K562 (cell line): ENCODE measurements around the gene WIPF1. TPM values are rescaled to one million over a fixed set of nuclear protein-coding genes. Genes with fewer than 3 reads are reported as not detected.

Experiments
- DMBX1 ChIP-seq: fragments of 250-450 bp; sonication (Bioruptor Pico); IDR thresholded peaks from 2 replicates; pipeline ENCODE4 v1.8.0; 2022; ENCODE audit warnings: inconsistent platforms, mild to moderate bottlenecking, moderate library complexity, borderline replicate concordance
- E2F3 ChIP-seq: fragments of 250-450 bp; sonication (Bioruptor Pico); IDR thresholded peaks from 2 replicates; pipeline ENCODE4 v1.4.0; 2020; ENCODE audit warnings: mild to moderate bottlenecking
- ELF1 ChIP-seq: fragments of 200-800 bp; sonication (Bioruptor generic); IDR thresholded peaks from 2 replicates; pipeline ENCODE4 v1.6.1; 2016; ENCODE audit warnings: missing genetic modification characterization, missing compliant biosample characterization
- ERF ChIP-seq: fragments of 450-650 bp; formaldehyde crosslinking; IDR thresholded peaks from 2 replicates; pipeline ENCODE4 v1.4.0; 2020; ENCODE audit warnings: mild to moderate bottlenecking, mixed read lengths
- ESRRA ChIP-seq: fragments of 450-650 bp; IDR thresholded peaks from 2 replicates; pipeline ENCODE4 v1.6.1; 2014; ENCODE audit warnings: low read depth, mild to moderate bottlenecking, moderate library complexity, borderline replicate concordance
- GMEB1 ChIP-seq: fragments of 250-450 bp; sonication (Bioruptor Pico); IDR thresholded peaks from 2 replicates; pipeline ENCODE4 v1.4.0; 2020; ENCODE audit warnings: mild to moderate bottlenecking
- ID3 ChIP-seq, 2 experiments: fragments of 250-450 bp in 1 of 2; fragments of 450-650 bp in 1 of 2; sonication (Bioruptor Pico) in 1 of 2; IDR thresholded peaks; 2 replicates each; pipeline versions ENCODE4 v1.6.1 to v1.8.0; 2016 to 2021; ENCODE audit warnings: mild to moderate bottlenecking in 2 of 2, moderate library complexity in 2 of 2, missing compliant biosample characterization in 1 of 2, missing genetic modification characterization in 1 of 2
- MAFF ChIP-seq: IDR thresholded peaks from 2 replicates; pipeline ENCODE4 v1.6.1; 2012; ENCODE audit warnings: low read length, improper control_type of control experiment
- MXD1 ChIP-seq: fragments of 250-450 bp; sonication (Bioruptor Pico); IDR thresholded peaks from 2 replicates; pipeline ENCODE4 v1.8.0; 2021; ENCODE audit warnings: borderline replicate concordance, mild to moderate bottlenecking, moderate library complexity; ENCODE audit not compliant: poor library complexity, severe bottlenecking
- NCOR1 ChIP-seq: fragments of 450-650 bp; IDR thresholded peaks from 2 replicates; pipeline ENCODE4 v1.6.1; 2016; ENCODE audit warnings: mild to moderate bottlenecking, moderate library complexity
- NFE2L1 ChIP-seq: fragments of 450-650 bp; IDR thresholded peaks from 2 replicates; pipeline ENCODE4 v1.6.1; 2016; ENCODE audit warnings: missing genetic modification characterization, low read depth, mild to moderate bottlenecking, missing compliant biosample characterization, moderate library complexity, borderline replicate concordance
- OTX1 ChIP-seq: fragments of 450-650 bp; formaldehyde crosslinking; IDR thresholded peaks from 2 replicates; pipeline ENCODE4 v1.4.0; 2022; ENCODE audit warnings: mild to moderate bottlenecking
- RFX1 ChIP-seq: fragments of 450-650 bp; IDR thresholded peaks from 2 replicates; pipeline ENCODE4 v1.6.1; 2016; ENCODE audit warnings: mild to moderate bottlenecking, moderate library complexity
- SIN3A ChIP-seq, 2 experiments: fragments of 150-350 bp in 1 of 2; IDR thresholded peaks; 2 replicates each; pipeline ENCODE4 v1.6.1; 2011 to 2016; ENCODE audit warnings: borderline replicate concordance in 2 of 2, low read depth in 2 of 2, low read length in 2 of 2, mild to moderate bottlenecking in 2 of 2, moderate library complexity in 2 of 2; ENCODE audit not compliant: control insufficient read depth in 1 of 2
- SP1 ChIP-seq: sonication (generic); formaldehyde crosslinking; IDR thresholded peaks from 2 replicates; pipeline ENCODE4 v1.8.1; 2022; ENCODE audit warnings: mild to moderate bottlenecking, missing genetic modification reagents
- SRSF7 ChIP-seq: fragments of 200-400 bp; formaldehyde crosslinking; optimal IDR thresholded peaks from 2 replicates; pipeline ENCODE3; 2017; ENCODE audit warnings: mild to moderate bottlenecking, low read depth, low read length
- TSC22D4 ChIP-seq: fragments of 450-650 bp; IDR thresholded peaks from 2 replicates; pipeline ENCODE4 v1.6.1; 2016; ENCODE audit warnings: missing genetic modification characterization, missing biosample characterization, control low read depth
- YY1 ChIP-seq, 3 experiments: IDR thresholded peaks; 2 replicates each; pipeline ENCODE4 v1.6.1; 2011; ENCODE audit warnings: low read length in 2 of 3, mild to moderate bottlenecking in 2 of 3, moderate library complexity in 2 of 3, borderline replicate concordance in 1 of 3, control low read depth in 1 of 3, low read depth in 1 of 3; ENCODE audit not compliant: insufficient read depth in 3 of 3, insufficient replicate concordance in 2 of 3, control insufficient read depth in 1 of 3, insufficient read length in 1 of 3; ENCODE audit errors: extremely low read depth in 1 of 3
- ZC3H11A ChIP-seq: IDR thresholded peaks from 2 replicates; pipeline ENCODE4 v1.6.1; 2012; ENCODE audit warnings: low read depth, low read length, improper control_type of control experiment
- ZKSCAN1 ChIP-seq: fragments of 150-350 bp; IDR thresholded peaks from 2 replicates; pipeline ENCODE4 v1.6.1; 2016; ENCODE audit warnings: low read depth, low read length
- ZNF143 ChIP-seq: sonication (generic); formaldehyde crosslinking; IDR thresholded peaks from 2 replicates; pipeline ENCODE4 v1.9.0; 2022; ENCODE audit warnings: mild to moderate bottlenecking, missing genetic modification reagents
- ZNF165 ChIP-seq: fragments of 250-450 bp; sonication (Bioruptor Pico); IDR thresholded peaks from 2 replicates; pipeline ENCODE4 v1.4.0; 2020; ENCODE audit warnings: borderline replicate concordance
- ZNF354B ChIP-seq: fragments of 250-450 bp; sonication (Bioruptor Pico); IDR thresholded peaks from 2 replicates; pipeline ENCODE4 v1.4.0; 2020
- ZNF644 ChIP-seq: fragments of 200-800 bp; sonication (Bioruptor generic); IDR thresholded peaks from 2 replicates; pipeline ENCODE4 v1.6.1; 2016; ENCODE audit warnings: low read depth, missing genetic modification characterization, missing compliant biosample characterization
- ZNF79 ChIP-seq: fragments of 250-450 bp; sonication (Bioruptor Pico); IDR thresholded peaks from 2 replicates; pipeline ENCODE4 v1.4.0; 2020; ENCODE audit warnings: low read depth, mild to moderate bottlenecking, moderate library complexity
- polyA plus RNA-seq, 8 experiments: library from polyadenylated mRNA; depleted of rRNA in 4 of 8; stranded (reverse) in 5 of 8; unstranded in 3 of 8; fragments of >200 nt; fragmentation: Nextera tagmentation in 2 of 8; fragmentation: Illumina TruSeq in 1 of 8; extraction: Ambion mirVana in 2 of 8; extraction: Trizol in 1 of 8; gene quantifications; 2 replicates each; pipeline versions ENCODE4 v1.2.1 to v1.2.3, GENCODE V29; 2011 to 2014; ENCODE audit warnings: inconsistent platforms in 1 of 8, missing spikeins in 1 of 8
- total RNA-seq, 7 experiments: library from RNA; depleted of rRNA in 6 of 7; stranded (reverse); fragments of >200 nt in 6 of 7; fragmentation: Illumina TruSeq in 2 of 7; extraction: Trizol in 2 of 7; gene quantifications; 2 replicates each; pipeline versions ENCODE4 v1.2.1 to v1.2.3, GENCODE V29; 2011 to 2021; ENCODE audit warnings: low replicate concordance in 1 of 7

Gene WIPF1
- total and polyA plus RNA-seq, 9 of the 15 experiments (the other 6 are each of a cell fraction or from before 2014, with no cell fraction given), result 0.54 to 4.9 (median 2.4) TPM

DNA sequence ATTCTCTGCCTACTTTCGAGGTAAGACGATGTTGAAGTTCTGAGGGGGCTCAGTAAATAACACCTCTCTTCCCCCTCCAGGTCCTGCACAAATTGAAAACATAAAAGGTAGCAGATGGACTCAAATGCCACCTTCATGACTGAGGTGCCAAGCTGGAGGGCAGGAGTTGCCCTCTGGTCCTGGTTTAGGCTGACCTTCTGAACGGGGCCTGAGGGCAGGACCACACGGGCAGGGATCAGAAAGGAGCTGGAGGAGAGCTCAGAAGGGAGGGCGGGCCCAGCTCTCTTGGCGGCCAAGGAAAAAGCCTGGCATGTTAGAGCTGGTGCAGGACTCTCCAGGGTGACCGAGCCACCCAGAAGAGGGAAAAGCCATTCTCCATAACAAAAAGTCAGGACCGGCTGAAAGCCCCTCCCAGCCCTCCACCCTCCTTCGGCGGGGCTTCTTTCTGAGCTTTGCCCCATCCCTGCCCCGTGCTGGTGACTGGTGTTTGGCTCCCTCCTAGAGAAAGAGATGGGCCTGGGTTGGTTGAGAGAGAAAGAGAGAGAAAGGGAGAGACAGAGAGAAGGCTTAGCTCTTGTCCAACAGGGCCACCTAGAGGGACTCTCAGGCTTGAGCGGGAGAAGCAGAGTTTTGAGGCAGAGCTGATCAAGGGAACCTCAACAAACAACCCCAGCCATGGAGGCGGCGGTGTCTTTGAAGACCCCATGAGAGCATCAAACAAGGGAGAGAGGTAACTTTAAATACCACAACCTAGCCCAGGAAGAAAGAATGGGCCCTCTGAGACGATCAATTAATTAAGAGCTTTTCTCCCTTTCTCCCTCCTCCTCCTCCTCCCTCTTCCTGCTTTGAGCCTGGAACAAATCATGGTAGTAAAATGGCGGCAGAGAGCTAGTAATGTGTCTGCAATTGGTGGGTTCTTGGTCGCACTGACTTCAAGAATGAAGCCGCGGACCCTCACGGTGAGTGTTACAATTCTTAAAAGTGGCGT lies 50.8 kb downstream of the WIPF1 start (continued):
- TF ChIP-seq NCOR1 (no peak; the same call in 1 of the 2 replicates), RFX1 (no peak), TSC22D4 (tag) (no peak), NFE2L1 (tag) (no peak), ZC3H11A (no peak), ZNF354B (CRISPR knock-in tag) (no peak), ELF1 (tag) (peak; percentile 63; the same call in 1 of the 2 replicates), OTX1 (CRISPR knock-in tag) (no peak), ZKSCAN1 (no peak), ESRRA (no peak), ZNF165 (CRISPR knock-in tag) (no peak), SIN3A (IDR thresholded peaks at IDR 0.05; ENCODE audit: borderline replicate concordance in 2 of 2, control insufficient read depth in 1 of 2, low read depth in 2 of 2, low read length in 2 of 2) (no peak), ERF (CRISPR knock-in tag) (no peak), SP1 (CRISPR knock-in tag) (no peak), SRSF7 (no peak), E2F3 (CRISPR knock-in tag) (no peak), GMEB1 (CRISPR knock-in tag) (no peak), ZNF79 (CRISPR knock-in tag) (no peak), MAFF (no peak), ZNF644 (no peak), ID3 (CRISPR knock-in tag; IDR thresholded peaks at IDR 0.05) (no peak), ID3 (tag; IDR thresholded peaks at IDR 0.05) (0 out of 2 replicates have a peak, but pooled peaks have one; percentile 57), DMBX1 (CRISPR knock-in tag) (no peak), ZNF143 (CRISPR knock-in tag) (no peak), MXD1 (CRISPR knock-in tag) (no peak), YY1 (IDR thresholded peaks at IDR 0.05; ENCODE audit: borderline replicate concordance in 1 of 3, control insufficient read depth in 1 of 3, extremely low read depth in 1 of 3, insufficient read depth in 3 of 3, insufficient read length in 1 of 3, insufficient replicate concordance in 2 of 3, low read depth in 1 of 3, low read length in 2 of 3) (peak; percentile 6 to 82 (median 9))
